CD8-positive, alpha-beta memory T cell (primary cell): ENCODE measurements around the gene ARHGAP26. TPM values are rescaled to one million over a fixed set of nuclear protein-coding genes. Genes with fewer than 3 reads are reported as not detected.

Experiments
- CTCF ChIA-PET: fragments of 350-600 bp; sonication (Branson Sonifier 250); formaldehyde crosslinking; loops from one replicate; lab custom pipeline; 2021; ENCODE audit warnings: antibody characterized with exemption; lab: Charles Lee
- POLR2A ChIA-PET: fragments of 350-600 bp; sonication (Branson Sonifier 250); formaldehyde crosslinking; loops from one replicate; lab custom pipeline; 2021; ENCODE audit warnings: antibody characterized with exemption; lab: Charles Lee
- DNase-seq, 5 donors: peaks; one replicate each; pipeline versions ENCODE4 v3.0.0 to v3.0.0-alpha.2; 2020 to 2022; ENCODE audit warnings: mixed read lengths in 1 of 5
- H3K27ac ChIP-seq: one replicate; pipeline ENCODE4 v1.7.0; 2013; ENCODE audit warnings: low read depth, mild to moderate bottlenecking, low read length, moderate library complexity
- H3K27me3 ChIP-seq: 2 replicates; pipeline ENCODE4 v1.7.0; 2013; ENCODE audit warnings: low read length, mild to moderate bottlenecking; ENCODE audit not compliant: insufficient read depth, poor library complexity, severe bottlenecking
- H3K36me3 ChIP-seq: 2 replicates; pipeline ENCODE4 v1.7.0; 2013; ENCODE audit warnings: mild to moderate bottlenecking, low read length, moderate library complexity; ENCODE audit not compliant: insufficient read depth
- H3K4me1 ChIP-seq: 2 replicates; pipeline ENCODE4 v1.7.0; 2013; ENCODE audit warnings: mild to moderate bottlenecking, low read length, moderate library complexity; ENCODE audit not compliant: insufficient read depth
- H3K4me3 ChIP-seq: 2 replicates; pipeline ENCODE4 v1.7.0; 2013; ENCODE audit warnings: mild to moderate bottlenecking, low read length
- H3K9me3 ChIP-seq: 2 replicates; pipeline ENCODE4 v1.7.0; 2013; ENCODE audit warnings: mild to moderate bottlenecking, low read length
- H3K27ac Mint-ChIP-seq, 8 donors: one replicate each; pipeline ENCODE4 v1.8.0; 2020 to 2021; ENCODE audit warnings: mixed read lengths in 8 of 8, mild to moderate bottlenecking in 6 of 8, inconsistent platforms in 3 of 8, moderate library complexity in 3 of 8
- H3K27me3 Mint-ChIP-seq, 2 donors: one replicate each; pipeline ENCODE4 v1.8.0; 2020 to 2021; ENCODE audit warnings: mixed read lengths in 2 of 2, mild to moderate bottlenecking in 1 of 2, moderate library complexity in 1 of 2
- H3K36me3 Mint-ChIP-seq, 3 donors: one replicate each; pipeline ENCODE4 v1.8.0; 2020 to 2021; ENCODE audit warnings: mixed read lengths in 3 of 3, inconsistent platforms in 1 of 3, mild to moderate bottlenecking in 1 of 3
- H3K4me1 Mint-ChIP-seq, 3 donors: one replicate each; pipeline ENCODE4 v1.8.0; 2020 to 2021; ENCODE audit warnings: mixed read lengths in 3 of 3, inconsistent platforms in 1 of 3, mild to moderate bottlenecking in 1 of 3
- H3K4me3 Mint-ChIP-seq, 7 donors: one replicate each; pipeline ENCODE4 v1.8.0; 2020 to 2021; ENCODE audit warnings: mixed read lengths in 7 of 7, mild to moderate bottlenecking in 6 of 7, moderate library complexity in 4 of 7, inconsistent platforms in 2 of 7
- H3K9me3 Mint-ChIP-seq, 5 donors: one replicate each; pipeline ENCODE4 v1.8.0; 2020 to 2022; ENCODE audit warnings: mixed read lengths in 5 of 5, mild to moderate bottlenecking in 3 of 5, moderate library complexity in 2 of 5, inconsistent platforms in 1 of 5
- polyA plus RNA-seq: library from polyadenylated mRNA; unstranded; fragments of 300-500 nt; fragmentation: Illumina TruSeq; gene quantifications from one replicate; pipeline ENCODE4 v1.2.3, GENCODE V29; 2021
- total RNA-seq, 2 experiments: library from RNA; stranded (reverse); gene quantifications; one replicate each; pipeline ENCODE4 v1.2.3, GENCODE V29; 2021

Gene ARHGAP26
- total and polyA plus RNA-seq, 3 experiments from 2014 or later = 16.7 to 37.1 (median 19.7) TPM

DNA sequence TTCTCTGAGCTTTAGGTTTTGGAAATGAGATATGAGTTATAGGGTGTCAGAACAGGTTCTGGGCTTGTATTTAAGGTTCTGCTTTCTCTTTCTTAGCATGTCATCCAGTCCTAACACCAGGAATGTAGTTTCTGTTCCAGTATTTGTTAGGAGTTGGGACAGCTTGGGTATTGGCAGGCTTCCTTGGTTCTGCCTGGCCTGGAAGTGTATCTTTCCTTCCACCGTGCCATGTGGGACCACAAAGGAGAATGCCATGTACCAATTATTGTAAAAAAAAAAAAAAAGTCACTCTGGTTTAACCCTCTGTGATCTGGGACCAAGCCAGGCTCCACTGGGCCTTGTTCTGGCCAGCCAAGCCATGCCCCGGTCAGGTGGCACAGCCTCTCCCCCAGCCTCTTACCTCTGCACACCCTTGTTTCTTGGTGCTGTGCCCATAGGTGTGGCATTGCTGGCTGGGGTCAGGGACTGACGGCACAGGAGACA is 47.8 kb downstream of the ARHGAP26 start:
- Mint-ChIP-seq H3K9me3 (peaks cover 0 to 1% (median 0%) of the 10 kb centered on the region in 5 donors), H3K27ac (peak overlapping the region in 1 of 8 donors; percentile 39), H3K4me3 (no peak overlapping the region), H3K36me3 (peaks cover 4 to 16% (median 8%) of the 10 kb centered on the region in 3 donors), H3K27me3 (peaks cover 0 to 2% of the 10 kb centered on the region in 2 donors), H3K4me1 (peaks cover 76 to 88% (median 87%) of the 10 kb centered on the region in 3 donors)
- peaks cover 3% of the 10 kb centered on the region for H3K4me1 ChIP-seq
- DNase-seq = no peak
- POLR2A ChIA-PET = no interaction called here
- no peaks in the 10 kb centered on the region for H3K9me3 ChIP-seq
- no peaks in the 10 kb centered on the region for H3K27me3 ChIP-seq
- no peaks in the 10 kb centered on the region for H3K36me3 ChIP-seq
- CTCF ChIA-PET = interaction anchor here (1.5 kb wide), 1 partner anchor 32 kb away, joined by 3 read pairs; no protein-coding TSS in a partner anchor
- no peak overlapping the region for H3K27ac ChIP-seq
- no peak overlapping the region for H3K4me3 ChIP-seq

DNA sequence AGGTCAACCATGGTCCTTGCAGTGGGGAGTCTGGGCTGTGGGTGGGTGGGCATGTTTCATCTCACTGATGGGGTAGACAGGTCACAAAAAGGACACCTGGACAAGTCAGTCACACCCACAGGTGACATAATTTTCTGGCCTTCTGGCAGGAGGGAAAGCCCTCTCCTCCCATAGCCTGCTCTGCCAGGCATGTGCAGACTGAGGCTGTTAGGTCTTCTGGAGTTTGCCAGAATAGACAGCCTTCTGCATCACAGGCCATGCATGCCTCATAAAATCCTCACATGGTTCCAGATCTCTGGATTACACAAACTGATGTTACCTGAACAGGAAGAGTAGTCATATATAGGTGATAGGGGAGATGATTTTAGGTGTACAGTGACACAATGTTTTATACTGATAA is 49.1 kb downstream of the ARHGAP26 start:
- H3K4me1 Mint-ChIP-seq = peaks cover 80 to 88% (median 88%) of the 10 kb centered on the region in 3 donors

DNA sequence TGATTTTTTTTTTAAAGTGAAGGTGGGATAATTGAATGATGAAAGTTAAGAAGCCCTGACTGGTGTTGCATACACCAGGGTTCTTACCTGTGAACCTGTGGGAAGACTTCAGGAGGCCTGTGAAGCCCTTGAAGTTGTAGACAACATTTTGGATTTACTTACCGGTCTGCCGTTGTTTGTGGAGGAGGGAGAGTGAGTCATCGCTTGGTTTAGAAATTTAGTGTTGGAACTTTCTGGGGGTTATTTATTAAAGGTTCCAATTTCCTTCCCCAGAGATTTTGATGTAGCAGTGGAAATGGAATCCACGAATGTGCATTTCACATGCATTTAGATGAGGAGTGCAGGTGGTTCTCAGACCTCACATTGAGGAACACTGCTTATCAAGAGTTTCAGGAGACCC is 49.6 kb downstream of the ARHGAP26 start:
- H3K4me1 Mint-ChIP-seq = peaks cover 84 to 89% (median 88%) of the 10 kb centered on the region in 3 donors
- no peak for DNase-seq
- peaks cover 4 to 6% (median 6%) of the 10 kb centered on the region in 3 donors for H3K36me3 Mint-ChIP-seq
- no peaks in the 10 kb centered on the region for H3K9me3 ChIP-seq
- peak overlapping the region in 2 of 8 donors; percentile 75 to 76 for H3K27ac Mint-ChIP-seq
- H3K4me1 ChIP-seq = peaks cover 4% of the 10 kb centered on the region
- ChIA-PET CTCF (interaction anchor here (1.5 to 1.7 kb wide), 2 partner anchors 49 to 67 kb away, joined by 3 to 4 read pairs; partner anchors contain the start of gene ARHGAP26), POLR2A (no interaction called here)
- peaks cover 0 to 2% of the 10 kb centered on the region in 2 donors for H3K27me3 Mint-ChIP-seq
- H3K9me3 Mint-ChIP-seq = peaks cover 0 to 1% (median 0%) of the 10 kb centered on the region in 5 donors
- no peaks in the 10 kb centered on the region for H3K27me3 ChIP-seq
- no peaks in the 10 kb centered on the region for H3K36me3 ChIP-seq
- no peak overlapping the region for H3K27ac ChIP-seq
- H3K4me3 Mint-ChIP-seq = peak overlapping the region in 1 of 7 donors; percentile 24
- H3K4me3 ChIP-seq = no peak overlapping the region

More for the DNA sequence above, 49.1 kb downstream of the ARHGAP26 start:
- H3K27me3 Mint-ChIP-seq = peaks cover 0 to 2% of the 10 kb centered on the region in 2 donors
- DNase-seq = no peak
- no peak overlapping the region for H3K4me3 ChIP-seq
- H3K36me3 ChIP-seq = no peaks in the 10 kb centered on the region
- no peak overlapping the region for H3K27ac ChIP-seq
- peak overlapping the region in 2 of 8 donors; percentile 84 to 88 for H3K27ac Mint-ChIP-seq
- no peaks in the 10 kb centered on the region for H3K9me3 ChIP-seq
- peaks cover 4% of the 10 kb centered on the region for H3K4me1 ChIP-seq
- POLR2A ChIA-PET = no interaction called here
- CTCF ChIA-PET = interaction anchor here (0.9 to 1.5 kb wide), 2 partner anchors 33 to 49 kb away, joined by 3 read pairs; partner anchors contain the start of gene ARHGAP26
- no peaks in the 10 kb centered on the region for H3K27me3 ChIP-seq
- peak overlapping the region in 1 of 7 donors; percentile 1 for H3K4me3 Mint-ChIP-seq
- H3K9me3 Mint-ChIP-seq = peaks cover 0 to 1% (median 0%) of the 10 kb centered on the region in 5 donors
- H3K36me3 Mint-ChIP-seq = peaks cover 4 to 10% (median 6%) of the 10 kb centered on the region in 3 donors

DNA sequence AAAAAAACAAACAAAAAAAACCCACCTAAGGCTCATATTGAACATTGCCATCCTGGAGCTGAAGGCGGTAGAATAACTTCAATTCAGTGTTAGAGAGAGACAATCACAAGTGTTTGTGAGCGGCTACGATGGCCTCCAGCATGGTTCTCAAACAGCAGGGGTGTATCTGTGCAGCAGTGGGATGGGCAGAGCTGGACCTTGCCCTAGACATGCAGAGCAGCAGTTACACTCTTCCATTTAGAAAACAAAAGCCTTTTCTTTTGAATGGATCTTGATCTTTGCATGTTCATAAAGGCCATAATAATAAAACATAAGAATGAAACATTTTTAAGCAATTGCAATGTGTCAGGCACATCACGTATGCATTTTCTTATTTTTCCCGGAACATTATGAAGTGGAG is 50.3 kb downstream of the ARHGAP26 start:
- Histone ChIP-seq H3K27ac (no peak overlapping the region), H3K36me3 (no peaks in the 10 kb centered on the region), H3K4me3 (no peak overlapping the region), H3K4me1 (peaks cover 4% of the 10 kb centered on the region), H3K9me3 (no peaks in the 10 kb centered on the region), H3K27me3 (no peaks in the 10 kb centered on the region)
- POLR2A ChIA-PET = no interaction called here
- H3K27me3 Mint-ChIP-seq = peaks cover 0 to 2% of the 10 kb centered on the region in 2 donors
- H3K4me1 Mint-ChIP-seq = peaks cover 89 to 93% (median 90%) of the 10 kb centered on the region in 3 donors
- H3K36me3 Mint-ChIP-seq = peaks cover 4 to 6% (median 5%) of the 10 kb centered on the region in 3 donors
- H3K4me3 Mint-ChIP-seq = no peak overlapping the region
- H3K27ac Mint-ChIP-seq = peak overlapping the region in 3 of 8 donors; percentile 4 to 34 (median 15)
- CTCF ChIA-PET = interaction anchor here (0.7 to 1.7 kb wide), 4 partner anchors 50 to 107 kb away, joined by 3 to 4 read pairs (median 4); partner anchors contain the start of gene ARHGAP26
- no peak for DNase-seq
- peaks cover 0 to 1% (median 0%) of the 10 kb centered on the region in 5 donors for H3K9me3 Mint-ChIP-seq

DNA sequence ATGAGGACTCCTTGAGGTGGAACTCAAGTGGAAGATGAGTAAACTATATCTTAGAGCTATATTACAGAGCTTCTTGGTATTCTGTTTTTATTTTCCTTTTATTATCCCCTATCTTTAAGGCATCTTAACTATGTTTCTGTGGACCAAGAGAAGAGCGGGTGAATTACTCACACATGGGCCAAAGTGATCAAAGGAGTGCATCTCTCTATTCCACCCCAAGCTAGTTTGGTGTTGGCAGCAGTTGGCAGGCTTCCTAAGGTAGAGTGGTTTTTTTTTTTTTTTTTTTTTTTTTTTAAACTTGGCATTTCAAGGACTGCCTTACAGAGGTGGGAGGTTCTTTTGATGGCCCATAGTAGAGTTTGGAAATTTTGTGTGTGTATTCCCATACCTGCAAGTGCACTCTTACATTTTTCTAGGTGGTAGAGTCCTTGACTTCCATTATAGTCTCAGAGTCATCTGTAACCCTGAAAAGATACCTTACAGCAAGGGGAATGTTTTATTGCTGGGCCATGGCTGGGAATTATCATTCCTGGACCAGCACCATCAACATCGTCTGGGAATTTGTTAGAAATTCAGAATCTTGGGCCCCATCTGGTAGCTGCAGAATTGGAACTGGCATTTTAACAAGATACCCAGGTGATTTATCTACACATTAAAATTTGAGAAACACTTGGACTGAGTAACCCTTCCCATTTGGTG is 51.0 kb downstream of the ARHGAP26 start:
- no peak overlapping the region for H3K4me3 Mint-ChIP-seq
- Histone ChIP-seq H3K36me3 (no peaks in the 10 kb centered on the region), H3K4me3 (no peak overlapping the region), H3K4me1 (peaks cover 6% of the 10 kb centered on the region), H3K27ac (no peak overlapping the region), H3K9me3 (no peaks in the 10 kb centered on the region), H3K27me3 (no peaks in the 10 kb centered on the region)
- peaks cover 0 to 2% of the 10 kb centered on the region in 2 donors for H3K27me3 Mint-ChIP-seq
- no peak for DNase-seq
- ChIA-PET POLR2A (no interaction called here), CTCF (interaction anchor here (1.5 to 1.7 kb wide), 3 partner anchors 51 to 73 kb away, joined by 3 to 4 read pairs (median 4); partner anchors contain the start of gene ARHGAP26)
- H3K27ac Mint-ChIP-seq = peak overlapping the region in 3 of 8 donors; percentile 4 to 32 (median 10)
- H3K4me1 Mint-ChIP-seq = peaks cover 90 to 97% (median 91%) of the 10 kb centered on the region in 3 donors
- peaks cover 0 to 1% (median 0%) of the 10 kb centered on the region in 5 donors for H3K9me3 Mint-ChIP-seq
- H3K36me3 Mint-ChIP-seq = peaks cover 3 to 4% (median 3%) of the 10 kb centered on the region in 3 donors

DNA sequence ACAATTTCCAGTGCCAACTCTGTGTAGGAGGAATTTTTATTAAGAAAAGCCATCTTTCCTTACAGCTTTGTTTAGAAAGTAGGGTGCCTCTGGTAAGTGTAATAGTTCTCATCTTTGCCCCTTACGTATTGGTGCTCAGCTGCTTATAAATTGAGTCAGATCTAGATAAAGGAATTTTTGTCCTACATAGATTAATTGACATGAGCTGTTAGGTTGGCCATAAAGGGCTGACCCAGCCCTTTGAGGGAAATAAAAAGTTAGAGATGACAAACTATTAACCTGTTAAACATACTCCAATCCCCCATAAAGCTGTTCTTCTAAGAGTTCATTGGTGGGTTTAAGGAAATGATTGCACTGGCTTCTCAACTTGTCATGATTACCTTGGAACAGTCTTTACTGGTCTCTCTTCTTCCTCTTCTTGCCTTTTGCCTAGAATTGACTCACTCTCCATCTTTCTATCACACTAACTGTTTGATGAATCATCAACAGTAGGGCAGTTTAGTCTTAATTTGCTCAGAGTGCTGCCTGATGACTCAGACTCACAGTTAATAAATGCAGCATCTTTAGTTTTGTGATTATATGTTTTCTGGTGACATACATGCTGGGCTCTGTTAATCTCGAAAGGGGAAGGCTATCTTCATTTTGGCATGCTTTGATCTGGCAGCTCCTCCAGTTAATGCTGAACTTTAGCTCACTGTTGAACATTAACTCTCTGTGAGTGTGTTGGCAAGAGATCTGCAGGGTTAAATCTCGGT is 51.7 kb downstream of the ARHGAP26 start:
- CTCF ChIA-PET = interaction anchor here (1.6 kb wide), 1 partner anchor 74 kb away, joined by 4 read pairs; no protein-coding TSS in a partner anchor
- H3K9me3 ChIP-seq = no peaks in the 10 kb centered on the region
- peaks cover 14% of the 10 kb centered on the region for H3K4me1 ChIP-seq
- no peak overlapping the region for H3K27ac ChIP-seq
- no peak overlapping the region for H3K4me3 Mint-ChIP-seq
- peaks cover 0 to 1% (median 0%) of the 10 kb centered on the region in 5 donors for H3K9me3 Mint-ChIP-seq
- H3K27ac Mint-ChIP-seq = peak overlapping the region in 1 of 8 donors; percentile 69
- POLR2A ChIA-PET = no interaction called here
- peaks cover 3 to 4% (median 3%) of the 10 kb centered on the region in 3 donors for H3K36me3 Mint-ChIP-seq
- no peak overlapping the region for H3K4me3 ChIP-seq
- H3K27me3 ChIP-seq = no peaks in the 10 kb centered on the region
- H3K36me3 ChIP-seq = no peaks in the 10 kb centered on the region
- peaks cover 0 to 2% of the 10 kb centered on the region in 2 donors for H3K27me3 Mint-ChIP-seq
- no peak for DNase-seq
- H3K4me1 Mint-ChIP-seq = peaks cover 90 to 97% (median 91%) of the 10 kb centered on the region in 3 donors

DNA sequence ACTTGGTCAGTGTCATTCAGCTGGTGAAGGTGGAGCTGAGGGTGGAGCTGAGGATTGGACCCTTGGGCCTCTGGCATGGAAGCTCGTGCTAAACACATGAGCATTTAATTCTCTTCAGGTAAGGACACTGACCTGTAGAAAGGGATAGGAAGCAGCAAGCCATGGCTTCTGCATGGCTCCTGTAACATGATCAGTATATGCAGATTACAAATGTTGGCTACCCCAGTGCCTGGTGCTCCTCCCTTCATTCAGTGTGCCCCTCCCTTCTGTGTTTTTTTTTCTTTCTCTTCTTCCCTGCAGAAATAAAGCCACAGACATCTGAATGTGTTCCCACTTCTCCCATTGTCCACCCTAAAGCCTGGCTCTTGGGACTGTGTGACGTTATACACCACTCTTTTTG is 52.9 kb downstream of the ARHGAP26 start:
- peak overlapping the region in 3 of 8 donors; percentile 5 to 59 (median 17) for H3K27ac Mint-ChIP-seq
- H3K4me1 ChIP-seq = peaks cover 25% of the 10 kb centered on the region
- peaks cover 3 to 4% (median 3%) of the 10 kb centered on the region in 3 donors for H3K36me3 Mint-ChIP-seq
- H3K4me3 ChIP-seq = no peak overlapping the region
- no peaks in the 10 kb centered on the region for H3K27me3 Mint-ChIP-seq
- peak overlapping the region in 1 of 7 donors; percentile 36 for H3K4me3 Mint-ChIP-seq
- no peak for DNase-seq
- H3K27me3 ChIP-seq = no peaks in the 10 kb centered on the region
- H3K27ac ChIP-seq = no peak overlapping the region
- H3K4me1 Mint-ChIP-seq = peaks cover 91 to 98% (median 93%) of the 10 kb centered on the region in 3 donors
- ChIA-PET CTCF (interaction anchor here (0.9 to 2.3 kb wide), 2 partner anchors 15 to 53 kb away, joined by 3 to 8 read pairs; partner anchors contain the start of gene ARHGAP26), POLR2A (no interaction called here)
- peaks cover 0 to 1% (median 0%) of the 10 kb centered on the region in 5 donors for H3K9me3 Mint-ChIP-seq
- no peaks in the 10 kb centered on the region for H3K9me3 ChIP-seq
- H3K36me3 ChIP-seq = no peaks in the 10 kb centered on the region
